Measurements from ENCODE around the gene EIF4B.

The EIF4B gene

DNA sequence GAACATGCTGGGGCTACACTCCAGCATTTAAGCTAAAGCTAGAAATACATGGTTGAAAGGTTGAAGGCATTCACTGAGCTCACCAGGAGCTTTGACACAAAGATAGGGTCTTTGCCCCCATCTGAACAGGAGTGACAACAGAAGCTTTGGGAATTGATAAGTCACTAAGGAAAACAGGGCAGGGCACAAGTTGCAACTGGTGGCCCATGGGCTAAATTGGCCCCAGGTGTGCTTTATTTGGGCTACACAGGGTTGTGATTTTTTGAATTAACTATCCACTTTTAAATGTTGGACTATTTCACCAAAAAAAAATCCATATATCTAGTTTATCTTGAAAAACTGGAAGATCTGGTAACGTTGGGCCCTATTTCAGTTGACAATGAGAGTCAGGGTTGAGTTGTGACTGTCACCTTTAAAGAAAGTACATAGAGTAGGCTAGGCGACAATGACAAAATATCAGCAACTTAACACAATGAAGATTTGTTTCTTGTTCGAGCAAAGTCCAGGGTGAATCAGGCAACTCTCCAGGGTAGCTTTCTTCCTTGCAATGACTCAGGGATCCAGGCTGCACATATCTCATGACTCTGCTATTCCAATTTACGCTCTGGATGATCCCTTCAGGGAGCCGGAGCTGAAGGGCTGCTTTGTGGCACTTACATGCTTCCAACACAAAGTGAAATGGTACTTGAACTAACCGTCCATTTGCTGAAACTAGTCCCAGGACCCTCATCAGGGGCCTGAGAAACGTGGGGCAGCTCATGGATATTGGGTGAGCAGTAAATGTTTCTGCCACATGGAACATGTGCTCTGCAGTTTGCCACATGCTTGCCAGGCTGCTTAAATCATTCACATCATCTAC, 13.3 kb upstream of the EIF4B start:
- TF ChIP-seq, protein P1, sequence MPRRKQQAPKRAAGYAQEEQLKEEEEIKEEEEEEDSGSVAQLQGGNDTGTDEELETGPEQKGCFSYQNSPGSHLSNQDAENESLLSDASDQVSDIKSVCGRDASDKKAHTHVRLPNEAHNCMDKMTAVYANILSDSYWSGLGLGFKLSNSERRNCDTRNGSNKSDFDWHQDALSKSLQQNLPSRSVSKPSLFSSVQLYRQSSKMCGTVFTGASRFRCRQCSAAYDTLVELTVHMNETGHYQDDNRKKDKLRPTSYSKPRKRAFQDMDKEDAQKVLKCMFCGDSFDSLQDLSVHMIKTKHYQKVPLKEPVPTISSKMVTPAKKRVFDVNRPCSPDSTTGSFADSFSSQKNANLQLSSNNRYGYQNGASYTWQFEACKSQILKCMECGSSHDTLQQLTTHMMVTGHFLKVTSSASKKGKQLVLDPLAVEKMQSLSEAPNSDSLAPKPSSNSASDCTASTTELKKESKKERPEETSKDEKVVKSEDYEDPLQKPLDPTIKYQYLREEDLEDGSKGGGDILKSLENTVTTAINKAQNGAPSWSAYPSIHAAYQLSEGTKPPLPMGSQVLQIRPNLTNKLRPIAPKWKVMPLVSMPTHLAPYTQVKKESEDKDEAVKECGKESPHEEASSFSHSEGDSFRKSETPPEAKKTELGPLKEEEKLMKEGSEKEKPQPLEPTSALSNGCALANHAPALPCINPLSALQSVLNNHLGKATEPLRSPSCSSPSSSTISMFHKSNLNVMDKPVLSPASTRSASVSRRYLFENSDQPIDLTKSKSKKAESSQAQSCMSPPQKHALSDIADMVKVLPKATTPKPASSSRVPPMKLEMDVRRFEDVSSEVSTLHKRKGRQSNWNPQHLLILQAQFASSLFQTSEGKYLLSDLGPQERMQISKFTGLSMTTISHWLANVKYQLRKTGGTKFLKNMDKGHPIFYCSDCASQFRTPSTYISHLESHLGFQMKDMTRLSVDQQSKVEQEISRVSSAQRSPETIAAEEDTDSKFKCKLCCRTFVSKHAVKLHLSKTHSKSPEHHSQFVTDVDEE (CRISPR knock-in tag; IDR thresholded peaks at IDR 0.05), result no peak
- TF ChIP-seq ZNF70 (CRISPR knock-in tag; IDR thresholded peaks at IDR 0.05), result no peak
- no peak for TF ChIP-seq TOX (CRISPR knock-in tag; IDR thresholded peaks at IDR 0.05; ENCODE audit: borderline replicate concordance)
- TF ChIP-seq, protein P2, sequence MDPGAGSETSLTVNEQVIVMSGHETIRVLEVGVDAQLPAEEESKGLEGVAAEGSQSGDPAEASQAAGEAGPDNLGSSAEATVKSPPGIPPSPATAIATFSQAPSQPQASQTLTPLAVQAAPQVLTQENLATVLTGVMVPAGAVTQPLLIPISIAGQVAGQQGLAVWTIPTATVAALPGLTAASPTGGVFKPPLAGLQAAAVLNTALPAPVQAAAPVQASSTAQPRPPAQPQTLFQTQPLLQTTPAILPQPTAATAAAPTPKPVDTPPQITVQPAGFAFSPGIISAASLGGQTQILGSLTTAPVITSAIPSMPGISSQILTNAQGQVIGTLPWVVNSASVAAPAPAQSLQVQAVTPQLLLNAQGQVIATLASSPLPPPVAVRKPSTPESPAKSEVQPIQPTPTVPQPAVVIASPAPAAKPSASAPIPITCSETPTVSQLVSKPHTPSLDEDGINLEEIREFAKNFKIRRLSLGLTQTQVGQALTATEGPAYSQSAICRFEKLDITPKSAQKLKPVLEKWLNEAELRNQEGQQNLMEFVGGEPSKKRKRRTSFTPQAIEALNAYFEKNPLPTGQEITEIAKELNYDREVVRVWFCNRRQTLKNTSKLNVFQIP (CRISPR knock-in tag; IDR thresholded peaks at IDR 0.05; ENCODE audit: borderline replicate concordance, low read depth), result no peak
- TF ChIP-seq ZFP3 (CRISPR knock-in tag; IDR thresholded peaks at IDR 0.05), result no peak
- no peak for TF ChIP-seq TCF4 (CRISPR knock-in tag; IDR thresholded peaks at IDR 0.05; ENCODE audit: borderline replicate concordance)
- TF ChIP-seq CSDC2 (CRISPR knock-in tag; IDR thresholded peaks at IDR 0.05), result no peak
- no peak for TF ChIP-seq ZFP30 (CRISPR knock-in tag; IDR thresholded peaks at IDR 0.05)
- peak; percentile 74 for ATAC-seq

DNA sequence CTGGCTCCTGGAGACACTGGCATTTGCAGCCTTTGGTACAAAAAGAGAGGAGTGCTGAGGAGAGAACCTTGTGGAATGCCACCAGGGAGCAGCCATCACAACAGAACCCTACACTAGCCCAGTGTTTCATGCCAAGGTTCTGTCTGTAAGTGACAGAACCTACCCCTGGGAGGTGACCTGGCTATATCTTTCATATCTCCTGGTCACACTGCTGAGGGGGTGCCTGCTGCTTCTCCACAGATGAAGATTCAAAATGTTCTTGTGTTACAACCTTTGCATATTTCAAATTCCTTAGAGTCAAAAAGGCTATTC, 12.7 kb upstream of the EIF4B start:
- ATAC-seq, result peak; percentile 45
- TF ChIP-seq SNAI2 (CRISPR knock-in tag; IDR thresholded peaks at IDR 0.05) (no peak), ZNF8 (CRISPR knock-in tag; IDR thresholded peaks at IDR 0.05) (no peak), ESRRG (CRISPR knock-in tag; IDR thresholded peaks at IDR 0.05) (no peak), RARB (CRISPR knock-in tag; IDR thresholded peaks at IDR 0.05) (no peak), CSDC2 (CRISPR knock-in tag; IDR thresholded peaks at IDR 0.05) (no peak), ISL1 (CRISPR knock-in tag; IDR thresholded peaks at IDR 0.05) (no peak), ZNF565 (CRISPR knock-in tag; conservative IDR thresholded peaks at IDR 0.05; ENCODE audit: low read depth) (no peak), PPARA (CRISPR knock-in tag; IDR thresholded peaks at IDR 0.05; ENCODE audit: borderline replicate concordance) (no peak), GLIS3 (CRISPR knock-in tag; IDR thresholded peaks at IDR 0.05) (no peak), ZNF70 (CRISPR knock-in tag; IDR thresholded peaks at IDR 0.05) (no peak), ZFP3 (CRISPR knock-in tag; IDR thresholded peaks at IDR 0.05) (no peak)
- TF ChIP-seq, protein P3, sequence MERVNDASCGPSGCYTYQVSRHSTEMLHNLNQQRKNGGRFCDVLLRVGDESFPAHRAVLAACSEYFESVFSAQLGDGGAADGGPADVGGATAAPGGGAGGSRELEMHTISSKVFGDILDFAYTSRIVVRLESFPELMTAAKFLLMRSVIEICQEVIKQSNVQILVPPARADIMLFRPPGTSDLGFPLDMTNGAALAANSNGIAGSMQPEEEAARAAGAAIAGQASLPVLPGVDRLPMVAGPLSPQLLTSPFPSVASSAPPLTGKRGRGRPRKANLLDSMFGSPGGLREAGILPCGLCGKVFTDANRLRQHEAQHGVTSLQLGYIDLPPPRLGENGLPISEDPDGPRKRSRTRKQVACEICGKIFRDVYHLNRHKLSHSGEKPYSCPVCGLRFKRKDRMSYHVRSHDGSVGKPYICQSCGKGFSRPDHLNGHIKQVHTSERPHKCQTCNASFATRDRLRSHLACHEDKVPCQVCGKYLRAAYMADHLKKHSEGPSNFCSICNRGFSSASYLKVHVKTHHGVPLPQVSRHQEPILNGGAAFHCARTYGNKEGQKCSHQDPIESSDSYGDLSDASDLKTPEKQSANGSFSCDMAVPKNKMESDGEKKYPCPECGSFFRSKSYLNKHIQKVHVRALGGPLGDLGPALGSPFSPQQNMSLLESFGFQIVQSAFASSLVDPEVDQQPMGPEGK (CRISPR knock-in tag; IDR thresholded peaks at IDR 0.05; ENCODE audit: borderline replicate concordance), result no peak
- TF ChIP-seq, protein P1 (CRISPR knock-in tag; IDR thresholded peaks at IDR 0.05), result no peak
- TF ChIP-seq, protein P4, sequence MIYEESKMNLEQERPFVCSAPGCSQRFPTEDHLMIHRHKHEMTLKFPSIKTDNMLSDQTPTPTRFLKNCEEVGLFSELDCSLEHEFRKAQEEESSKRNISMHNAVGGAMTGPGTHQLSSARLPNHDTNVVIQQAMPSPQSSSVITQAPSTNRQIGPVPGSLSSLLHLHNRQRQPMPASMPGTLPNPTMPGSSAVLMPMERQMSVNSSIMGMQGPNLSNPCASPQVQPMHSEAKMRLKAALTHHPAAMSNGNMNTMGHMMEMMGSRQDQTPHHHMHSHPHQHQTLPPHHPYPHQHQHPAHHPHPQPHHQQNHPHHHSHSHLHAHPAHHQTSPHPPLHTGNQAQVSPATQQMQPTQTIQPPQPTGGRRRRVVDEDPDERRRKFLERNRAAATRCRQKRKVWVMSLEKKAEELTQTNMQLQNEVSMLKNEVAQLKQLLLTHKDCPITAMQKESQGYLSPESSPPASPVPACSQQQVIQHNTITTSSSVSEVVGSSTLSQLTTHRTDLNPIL (CRISPR knock-in tag; IDR thresholded peaks at IDR 0.05; ENCODE audit: low read depth), result no peak

DNA sequence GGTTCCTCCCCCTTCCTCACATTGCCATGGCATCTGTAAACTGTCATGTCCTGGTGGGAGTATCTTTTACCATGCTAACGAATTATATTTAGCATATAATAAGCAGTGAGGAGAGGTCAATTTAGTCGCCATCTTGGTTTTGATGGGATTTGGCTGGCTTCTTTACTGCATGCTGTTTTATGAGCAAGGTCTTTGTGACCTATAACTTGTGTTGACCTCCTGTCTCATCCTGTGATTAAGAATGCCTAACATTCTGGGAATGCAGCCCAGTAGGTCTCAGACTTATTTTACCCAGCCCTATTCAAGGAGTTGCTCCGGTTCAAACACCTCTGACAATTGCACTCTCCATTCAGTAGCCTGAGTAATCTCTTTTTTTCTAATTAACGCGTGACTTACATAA, 2.1 kb upstream of the EIF4B start:
- no peak for ATAC-seq
- no peak for TF ChIP-seq ZFP30 (CRISPR knock-in tag; IDR thresholded peaks at IDR 0.05)
- TF ChIP-seq, protein P4 (CRISPR knock-in tag; IDR thresholded peaks at IDR 0.05; ENCODE audit: low read depth), result no peak
- TF ChIP-seq ZNF70 (CRISPR knock-in tag; IDR thresholded peaks at IDR 0.05), result no peak
- no peak for TF ChIP-seq ZFP3 (CRISPR knock-in tag; IDR thresholded peaks at IDR 0.05)
- TF ChIP-seq, protein P5, sequence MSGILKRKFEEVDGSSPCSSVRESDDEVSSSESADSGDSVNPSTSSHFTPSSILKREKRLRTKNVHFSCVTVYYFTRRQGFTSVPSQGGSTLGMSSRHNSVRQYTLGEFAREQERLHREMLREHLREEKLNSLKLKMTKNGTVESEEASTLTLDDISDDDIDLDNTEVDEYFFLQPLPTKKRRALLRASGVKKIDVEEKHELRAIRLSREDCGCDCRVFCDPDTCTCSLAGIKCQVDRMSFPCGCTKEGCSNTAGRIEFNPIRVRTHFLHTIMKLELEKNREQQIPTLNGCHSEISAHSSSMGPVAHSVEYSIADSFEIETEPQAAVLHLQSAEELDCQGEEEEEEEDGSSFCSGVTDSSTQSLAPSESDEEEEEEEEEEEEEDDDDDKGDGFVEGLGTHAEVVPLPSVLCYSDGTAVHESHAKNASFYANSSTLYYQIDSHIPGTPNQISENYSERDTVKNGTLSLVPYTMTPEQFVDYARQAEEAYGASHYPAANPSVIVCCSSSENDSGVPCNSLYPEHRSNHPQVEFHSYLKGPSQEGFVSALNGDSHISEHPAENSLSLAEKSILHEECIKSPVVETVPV (CRISPR knock-in tag; IDR thresholded peaks at IDR 0.05), result no peak
- no peak for TF ChIP-seq OSR1 (CRISPR knock-in tag; IDR thresholded peaks at IDR 0.05)
- TF ChIP-seq ZC3H10 (CRISPR knock-in tag; IDR thresholded peaks at IDR 0.05), result no peak

Measured in SK-N-SH treated with all-trans-retinoic acid at 6 μM for 48 hours (cell line).